ENCODE measurements around the gene TBC1D2. TPM values are rescaled to one million over a fixed set of nuclear protein-coding genes. Genes with fewer than 3 reads are reported as not detected.

The TBC1D2 gene
- total and polyA plus RNA-seq, 10 of the 15 experiments (the other 5 are each of a cell fraction or from before 2014, with no cell fraction given): 0.04 to 1.6 (median 1.1) TPM

DNA sequence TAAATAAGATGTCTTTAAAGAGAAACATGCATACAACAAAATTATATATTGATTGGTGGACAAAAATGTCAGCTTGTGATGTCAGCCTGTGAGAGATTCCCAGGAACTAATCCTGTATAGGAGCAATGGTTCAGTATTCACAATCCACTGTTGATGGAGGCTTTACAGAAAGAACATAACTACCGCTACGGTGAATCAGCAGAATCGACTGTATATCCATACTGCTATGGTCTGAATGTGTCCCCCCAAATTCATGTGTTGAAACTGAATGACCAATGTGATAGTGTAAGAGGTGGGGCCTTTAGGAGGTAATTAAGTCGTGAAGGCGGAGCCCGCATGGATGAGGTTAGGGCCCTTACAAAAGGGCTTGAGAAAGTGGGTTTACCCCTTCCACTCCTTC, 40.4 kb upstream of the TBC1D2 start (continued):
- TF ChIP-seq, protein P1, sequence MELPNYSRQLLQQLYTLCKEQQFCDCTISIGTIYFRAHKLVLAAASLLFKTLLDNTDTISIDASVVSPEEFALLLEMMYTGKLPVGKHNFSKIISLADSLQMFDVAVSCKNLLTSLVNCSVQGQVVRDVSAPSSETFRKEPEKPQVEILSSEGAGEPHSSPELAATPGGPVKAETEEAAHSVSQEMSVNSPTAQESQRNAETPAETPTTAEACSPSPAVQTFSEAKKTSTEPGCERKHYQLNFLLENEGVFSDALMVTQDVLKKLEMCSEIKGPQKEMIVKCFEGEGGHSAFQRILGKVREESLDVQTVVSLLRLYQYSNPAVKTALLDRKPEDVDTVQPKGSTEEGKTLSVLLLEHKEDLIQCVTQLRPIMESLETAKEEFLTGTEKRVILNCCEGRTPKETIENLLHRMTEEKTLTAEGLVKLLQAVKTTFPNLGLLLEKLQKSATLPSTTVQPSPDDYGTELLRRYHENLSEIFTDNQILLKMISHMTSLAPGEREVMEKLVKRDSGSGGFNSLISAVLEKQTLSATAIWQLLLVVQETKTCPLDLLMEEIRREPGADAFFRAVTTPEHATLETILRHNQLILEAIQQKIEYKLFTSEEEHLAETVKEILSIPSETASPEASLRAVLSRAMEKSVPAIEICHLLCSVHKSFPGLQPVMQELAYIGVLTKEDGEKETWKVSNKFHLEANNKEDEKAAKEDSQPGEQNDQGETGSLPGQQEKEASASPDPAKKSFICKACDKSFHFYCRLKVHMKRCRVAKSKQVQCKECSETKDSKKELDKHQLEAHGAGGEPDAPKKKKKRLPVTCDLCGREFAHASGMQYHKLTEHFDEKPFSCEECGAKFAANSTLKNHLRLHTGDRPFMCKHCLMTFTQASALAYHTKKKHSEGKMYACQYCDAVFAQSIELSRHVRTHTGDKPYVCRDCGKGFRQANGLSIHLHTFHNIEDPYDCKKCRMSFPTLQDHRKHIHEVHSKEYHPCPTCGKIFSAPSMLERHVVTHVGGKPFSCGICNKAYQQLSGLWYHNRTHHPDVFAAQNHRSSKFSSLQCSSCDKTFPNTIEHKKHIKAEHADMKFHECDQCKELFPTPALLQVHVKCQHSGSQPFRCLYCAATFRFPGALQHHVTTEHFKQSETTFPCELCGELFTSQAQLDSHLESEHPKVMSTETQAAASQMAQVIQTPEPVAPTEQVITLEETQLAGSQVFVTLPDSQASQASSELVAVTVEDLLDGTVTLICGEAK (IDR thresholded peaks at IDR 0.05; ENCODE audit: borderline replicate concordance): no peak
- TF ChIP-seq PML (IDR thresholded peaks at IDR 0.05; ENCODE audit: low read length): no peak
- TF ChIP-seq, protein P2, sequence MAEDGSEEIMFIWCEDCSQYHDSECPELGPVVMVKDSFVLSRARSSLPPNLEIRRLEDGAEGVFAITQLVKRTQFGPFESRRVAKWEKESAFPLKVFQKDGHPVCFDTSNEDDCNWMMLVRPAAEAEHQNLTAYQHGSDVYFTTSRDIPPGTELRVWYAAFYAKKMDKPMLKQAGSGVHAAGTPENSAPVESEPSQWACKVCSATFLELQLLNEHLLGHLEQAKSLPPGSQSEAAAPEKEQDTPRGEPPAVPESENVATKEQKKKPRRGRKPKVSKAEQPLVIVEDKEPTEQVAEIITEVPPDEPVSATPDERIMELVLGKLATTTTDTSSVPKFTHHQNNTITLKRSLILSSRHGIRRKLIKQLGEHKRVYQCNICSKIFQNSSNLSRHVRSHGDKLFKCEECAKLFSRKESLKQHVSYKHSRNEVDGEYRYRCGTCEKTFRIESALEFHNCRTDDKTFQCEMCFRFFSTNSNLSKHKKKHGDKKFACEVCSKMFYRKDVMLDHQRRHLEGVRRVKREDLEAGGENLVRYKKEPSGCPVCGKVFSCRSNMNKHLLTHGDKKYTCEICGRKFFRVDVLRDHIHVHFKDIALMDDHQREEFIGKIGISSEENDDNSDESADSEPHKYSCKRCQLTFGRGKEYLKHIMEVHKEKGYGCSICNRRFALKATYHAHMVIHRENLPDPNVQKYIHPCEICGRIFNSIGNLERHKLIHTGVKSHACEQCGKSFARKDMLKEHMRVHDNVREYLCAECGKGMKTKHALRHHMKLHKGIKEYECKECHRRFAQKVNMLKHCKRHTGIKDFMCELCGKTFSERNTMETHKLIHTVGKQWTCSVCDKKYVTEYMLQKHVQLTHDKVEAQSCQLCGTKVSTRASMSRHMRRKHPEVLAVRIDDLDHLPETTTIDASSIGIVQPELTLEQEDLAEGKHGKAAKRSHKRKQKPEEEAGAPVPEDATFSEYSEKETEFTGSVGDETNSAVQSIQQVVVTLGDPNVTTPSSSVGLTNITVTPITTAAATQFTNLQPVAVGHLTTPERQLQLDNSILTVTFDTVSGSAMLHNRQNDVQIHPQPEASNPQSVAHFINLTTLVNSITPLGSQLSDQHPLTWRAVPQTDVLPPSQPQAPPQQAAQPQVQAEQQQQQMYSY (CRISPR knock-in tag; IDR thresholded peaks at IDR 0.05): no peak
- TF ChIP-seq, protein P3, sequence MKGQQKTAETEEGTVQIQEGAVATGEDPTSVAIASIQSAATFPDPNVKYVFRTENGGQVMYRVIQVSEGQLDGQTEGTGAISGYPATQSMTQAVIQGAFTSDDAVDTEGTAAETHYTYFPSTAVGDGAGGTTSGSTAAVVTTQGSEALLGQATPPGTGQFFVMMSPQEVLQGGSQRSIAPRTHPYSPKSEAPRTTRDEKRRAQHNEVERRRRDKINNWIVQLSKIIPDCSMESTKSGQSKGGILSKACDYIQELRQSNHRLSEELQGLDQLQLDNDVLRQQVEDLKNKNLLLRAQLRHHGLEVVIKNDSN (IDR thresholded peaks at IDR 0.05; ENCODE audit: borderline replicate concordance, extremely low read length, insufficient read depth, low read depth, low read length): no peak
- no peak for TF ChIP-seq NRF1 (conservative IDR thresholded peaks at IDR 0.05; ENCODE audit: low read depth, low read length)
- TF ChIP-seq CEBPB (IDR thresholded peaks at IDR 0.05; ENCODE audit: borderline replicate concordance in 1 of 2, low read depth in 2 of 2, low read length in 2 of 2): no peak
- no peak for TF ChIP-seq EED (IDR thresholded peaks at IDR 0.05; ENCODE audit: low read depth)
- TF ChIP-seq CBX5 (IDR thresholded peaks at IDR 0.05; ENCODE audit: low read depth): no peak
- TF ChIP-seq, protein P4, sequence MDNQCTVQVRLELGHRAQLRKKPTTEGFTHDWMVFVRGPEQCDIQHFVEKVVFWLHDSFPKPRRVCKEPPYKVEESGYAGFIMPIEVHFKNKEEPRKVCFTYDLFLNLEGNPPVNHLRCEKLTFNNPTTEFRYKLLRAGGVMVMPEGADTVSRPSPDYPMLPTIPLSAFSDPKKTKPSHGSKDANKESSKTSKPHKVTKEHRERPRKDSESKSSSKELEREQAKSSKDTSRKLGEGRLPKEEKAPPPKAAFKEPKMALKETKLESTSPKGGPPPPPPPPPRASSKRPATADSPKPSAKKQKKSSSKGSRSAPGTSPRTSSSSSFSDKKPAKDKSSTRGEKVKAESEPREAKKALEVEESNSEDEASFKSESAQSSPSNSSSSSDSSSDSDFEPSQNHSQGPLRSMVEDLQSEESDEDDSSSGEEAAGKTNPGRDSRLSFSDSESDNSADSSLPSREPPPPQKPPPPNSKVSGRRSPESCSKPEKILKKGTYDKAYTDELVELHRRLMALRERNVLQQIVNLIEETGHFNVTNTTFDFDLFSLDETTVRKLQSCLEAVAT (IDR thresholded peaks at IDR 0.05): no peak
